Neuron (in vitro differentiated cells): ENCODE results near the gene KRT25.
A peak's percentile ranks its signal among the peaks of the same experiment; 100 is the strongest.
"Not testable (repeated sequence)": the region's sequence is repeated elsewhere in the genome, so short reads cannot be mapped to it uniquely, and the experiment has no call there.

ENCODE experiments used
- H2AFZ ChIP-seq: one replicate; pipeline ENCODE4 v1.6.1; 2013; ENCODE audit warnings: low read depth, mild to moderate bottlenecking, inconsistent platforms, low read length, moderate library complexity
- H3K27me3 ChIP-seq: one replicate; pipeline ENCODE4 v1.6.1; 2013; ENCODE audit warnings: low read length; ENCODE audit not compliant: insufficient read depth
- H3K36me3 ChIP-seq: one replicate; pipeline ENCODE4 v1.6.1; 2013; ENCODE audit warnings: low read length; ENCODE audit not compliant: insufficient read depth
- H3K4me1 ChIP-seq: one replicate; pipeline ENCODE4 v1.6.1; 2013; ENCODE audit warnings: low read length; ENCODE audit not compliant: insufficient read depth
- H3K4me3 ChIP-seq: 2 replicates; pipeline ENCODE4 v1.5.1; 2013; ENCODE audit warnings: mild to moderate bottlenecking, low read length, moderate library complexity
- H3K9me3 ChIP-seq: one replicate; pipeline ENCODE4 v1.6.1; 2013; ENCODE audit warnings: low read length

KRT25 gene

GRCh38 chr17:40779181-40779909 is 24.2 kb upstream of the KRT25 start:
- no peak overlapping the region for H3K4me3 ChIP-seq
- no peaks in the 10 kb centered on the region for H3K9me3 ChIP-seq
- H2AFZ ChIP-seq: no peak overlapping the region
- no peaks in the 10 kb centered on the region for H3K36me3 ChIP-seq
- H3K27me3 ChIP-seq: peaks cover 8% of the 10 kb centered on the region
- H3K4me1 ChIP-seq: no peaks in the 10 kb centered on the region

GRCh38 chr17:40778461-40778860 is 23.3 kb upstream of the KRT25 start:
- Histone ChIP-seq H3K27me3 (peaks cover 8% of the 10 kb centered on the region), H3K4me3 (no peak overlapping the region), H2AFZ (no peak overlapping the region)

GRCh38 chr17:40777971-40778370 is 22.8 kb upstream of the KRT25 start:
- Histone ChIP-seq H3K27me3 (peaks cover 8% of the 10 kb centered on the region), H3K4me3 (no peak overlapping the region), H3K36me3 (no peaks in the 10 kb centered on the region)

More at GRCh38 chr17:40778461-40778860, 23.3 kb upstream of the KRT25 start:
- no peaks in the 10 kb centered on the region for H3K9me3 ChIP-seq
- no peaks in the 10 kb centered on the region for H3K36me3 ChIP-seq
- H3K4me1 ChIP-seq: no peaks in the 10 kb centered on the region

GRCh38 chr17:40777459-40777858 is 22.3 kb upstream of the KRT25 start:
- no peak overlapping the region for H3K4me3 ChIP-seq
- no peaks in the 10 kb centered on the region for H3K4me1 ChIP-seq
- H3K27me3 ChIP-seq: peaks cover 8% of the 10 kb centered on the region

More at GRCh38 chr17:40777971-40778370, 22.8 kb upstream of the KRT25 start:
- H2AFZ ChIP-seq: no peak overlapping the region
- no peaks in the 10 kb centered on the region for H3K9me3 ChIP-seq
- no peaks in the 10 kb centered on the region for H3K4me1 ChIP-seq

GRCh38 chr17:40775945-40776344 is 20.8 kb upstream of the KRT25 start:
- H3K4me3 ChIP-seq: no peak overlapping the region
- H3K36me3 ChIP-seq: no peaks in the 10 kb centered on the region
- no peaks in the 10 kb centered on the region for H3K4me1 ChIP-seq
- H3K9me3 ChIP-seq: no peaks in the 10 kb centered on the region
- H2AFZ ChIP-seq: peak overlapping the region; percentile 26
- H3K27me3 ChIP-seq: peaks cover 8% of the 10 kb centered on the region

More at GRCh38 chr17:40777459-40777858, 22.3 kb upstream of the KRT25 start:
- no peaks in the 10 kb centered on the region for H3K9me3 ChIP-seq
- H3K36me3 ChIP-seq: no peaks in the 10 kb centered on the region
- no peak overlapping the region for H2AFZ ChIP-seq

GRCh38 chr17:40772101-40772500 is 17.0 kb upstream of the KRT25 start, which contains the start of gene KRT26:
KRT26 (minus strand) TSS chr17:40772201; CDS start chr17:40772113, 88 bp downstream.
- Histone ChIP-seq H3K9me3 (no peaks in the 10 kb centered on the region), H3K27me3 (peaks cover 6% of the 10 kb centered on the region), H3K4me1 (no peaks in the 10 kb centered on the region), H3K4me3 (no peak within 1 kb of the TSS), H2AFZ (no peak within 1 kb of the TSS), H3K36me3 (no peaks in the 10 kb centered on the region)

- Histone ChIP-seq H3K4me1 (no peaks in the 10 kb centered on the region), H3K27me3 (peaks cover 3% of the 10 kb centered on the region), H2AFZ (no peak overlapping the region), H3K36me3 (no peaks in the 10 kb centered on the region), H3K9me3 (peaks cover 2% of the 10 kb centered on the region), H3K4me3 (no peak overlapping the region)
Measured at GRCh38 chr17:40765657-40766056, 10.5 kb upstream of the KRT25 start.

GRCh38 chr17:40763752-40764151 is 8.6 kb upstream of the KRT25 start:
- Histone ChIP-seq H2AFZ (no peak overlapping the region), H3K9me3 (peaks cover 4% of the 10 kb centered on the region), H3K27me3 (no peaks in the 10 kb centered on the region)

GRCh38 chr17:40760105-40761016 is 5.2 kb upstream of the KRT25 start:
- Histone ChIP-seq H3K9me3 (peaks cover 4% of the 10 kb centered on the region), H2AFZ (no peak overlapping the region), H3K4me1 (no peaks in the 10 kb centered on the region), H3K36me3 (no peaks in the 10 kb centered on the region), H3K4me3 (no peak overlapping the region), H3K27me3 (no peaks in the 10 kb centered on the region)

More at GRCh38 chr17:40763752-40764151, 8.6 kb upstream of the KRT25 start:
- no peaks in the 10 kb centered on the region for H3K36me3 ChIP-seq
- H3K4me1 ChIP-seq: no peaks in the 10 kb centered on the region
- H3K4me3 ChIP-seq: no peak overlapping the region

- H3K4me1 ChIP-seq: no peaks in the 10 kb centered on the region
- H3K9me3 ChIP-seq: no peaks in the 10 kb centered on the region
- H3K4me3 ChIP-seq: no peak overlapping the region
- no peak overlapping the region for H2AFZ ChIP-seq
- H3K36me3 ChIP-seq: no peaks in the 10 kb centered on the region
- peaks cover 4% of the 10 kb centered on the region for H3K27me3 ChIP-seq
Measured at GRCh38 chr17:40753804-40754203, 1.3 kb downstream of the KRT25 start.

GRCh38 chr17:40751065-40751464 is 4.1 kb downstream of the KRT25 start:
- no peaks in the 10 kb centered on the region for H3K36me3 ChIP-seq

GRCh38 chr17:40750391-40750790 is 4.7 kb downstream of the KRT25 start:
- peaks cover 4% of the 10 kb centered on the region for H3K27me3 ChIP-seq
- H3K4me1 ChIP-seq: no peaks in the 10 kb centered on the region
- no peak overlapping the region for H2AFZ ChIP-seq
- no peaks in the 10 kb centered on the region for H3K36me3 ChIP-seq
- H3K4me3 ChIP-seq: no peak overlapping the region
- no peaks in the 10 kb centered on the region for H3K9me3 ChIP-seq

More at GRCh38 chr17:40751065-40751464, 4.1 kb downstream of the KRT25 start:
- peaks cover 4% of the 10 kb centered on the region for H3K27me3 ChIP-seq
- H2AFZ ChIP-seq: no peak overlapping the region
- H3K4me1 ChIP-seq: no peaks in the 10 kb centered on the region
- no peak overlapping the region for H3K4me3 ChIP-seq
- no peaks in the 10 kb centered on the region for H3K9me3 ChIP-seq

- not testable (repeated sequence) for H3K36me3 ChIP-seq, H3K4me3 ChIP-seq, H2AFZ ChIP-seq, H3K27me3 ChIP-seq, H3K4me1 ChIP-seq, H3K9me3 ChIP-seq
Measured at GRCh38 chr17:40748666-40749065, 6.5 kb downstream of the KRT25 start.
